Stimulated activated CD4-positive, alpha-beta T cell treated with anti-CD3 and anti-CD28 coated beads, Interleukin-12 subunit alpha, Interleukin-12 subunit beta, amount 100 ng/mL, for 24 hours (primary cell): ENCODE results near the gene PTPRR.

Experiments
- DNase-seq, 2 experiments: peaks; one replicate each; pipeline ENCODE4 v3.0.0-alpha.2; 2020; ENCODE audit warnings: low read depth in 2 of 2

The PTPRR gene

GRCh38 chr12:70695361-70696023, 225.0 kb downstream of the PTPRR start:
- no peak for DNase-seq

GRCh38 chr12:70692681-70693288, 227.8 kb downstream of the PTPRR start:
- no peak for DNase-seq

GRCh38 chr12:70691018-70691672, 229.4 kb downstream of the PTPRR start:
- DNase-seq, result no peak

- no peak for DNase-seq
Observed at GRCh38 chr12:70686907-70687306, 233.6 kb downstream of the PTPRR start.

GRCh38 chr12:70686299-70686698, 234.2 kb downstream of the PTPRR start:
- no peak for DNase-seq

- no peak for DNase-seq
Observed at GRCh38 chr12:70683976-70684375, 236.6 kb downstream of the PTPRR start.

GRCh38 chr12:70671698-70672097, 248.8 kb downstream of the PTPRR start:
- DNase-seq, result no peak

- DNase-seq, result no peak
Observed at GRCh38 chr12:70670948-70671347, 249.6 kb downstream of the PTPRR start.

- no peak for DNase-seq
Observed at GRCh38 chr12:70667253-70667652, 253.3 kb downstream of the PTPRR start.

GRCh38 chr12:70666364-70666763, 254.2 kb downstream of the PTPRR start:
- DNase-seq, result no peak

GRCh38 chr12:70664465-70664881, 256.1 kb downstream of the PTPRR start:
- DNase-seq, result no peak

- DNase-seq, result no peak
Observed at GRCh38 chr12:70663838-70664237, 256.7 kb downstream of the PTPRR start.

GRCh38 chr12:70661466-70662161, 258.9 kb downstream of the PTPRR start:
- DNase-seq, result no peak

- DNase-seq, result no peak
Observed at GRCh38 chr12:70660620-70661219, 259.8 kb downstream of the PTPRR start.

- no peak for DNase-seq
Observed at GRCh38 chr12:70660002-70660604, 260.4 kb downstream of the PTPRR start.

GRCh38 chr12:70659077-70659606, 261.4 kb downstream of the PTPRR start:
- no peak for DNase-seq

- no peak for DNase-seq
Observed at GRCh38 chr12:70657616-70658286, 262.8 kb downstream of the PTPRR start.

- DNase-seq, result no peak
Observed at GRCh38 chr12:70652451-70652850, 268.1 kb downstream of the PTPRR start.

- DNase-seq, result no peak
Observed at GRCh38 chr12:70648831-70649230, 271.7 kb downstream of the PTPRR start.

GRCh38 chr12:70648191-70648590, 272.3 kb downstream of the PTPRR start:
- no peak for DNase-seq

GRCh38 chr12:70646850-70647249, 273.7 kb downstream of the PTPRR start:
- no peak for DNase-seq
